ENCODE measurements around the gene SETBP1.

Gene SETBP1

GRCh38 chr18:44857744-44858491 lies 177.2 kb downstream of the SETBP1 start:
- H3K4me1 ChIP-seq (ENCODE audit: control insufficient read depth, insufficient read depth, low read length), result no peaks in the 10 kb centered on the region
- H3K9me3 ChIP-seq (ENCODE audit: control insufficient read depth, insufficient read depth, low read depth, low read length), result peaks cover 3% of the 10 kb centered on the region; the same call in 1 of the 2 replicates
- H3K27ac ChIP-seq (ENCODE audit: low read depth, low read length), result no peak overlapping the region
- no peaks in the 10 kb centered on the region for H3K36me3 ChIP-seq (ENCODE audit: control insufficient read depth, insufficient read depth, low read length)
- H3K4me3 ChIP-seq (ENCODE audit: low read depth, low read length), result no peak overlapping the region
- no peak overlapping the region for H3K9ac ChIP-seq (ENCODE audit: low read length)
- no peaks in the 10 kb centered on the region for H3K27me3 ChIP-seq (ENCODE audit: control insufficient read depth, insufficient read depth, low read length)

DNA sequence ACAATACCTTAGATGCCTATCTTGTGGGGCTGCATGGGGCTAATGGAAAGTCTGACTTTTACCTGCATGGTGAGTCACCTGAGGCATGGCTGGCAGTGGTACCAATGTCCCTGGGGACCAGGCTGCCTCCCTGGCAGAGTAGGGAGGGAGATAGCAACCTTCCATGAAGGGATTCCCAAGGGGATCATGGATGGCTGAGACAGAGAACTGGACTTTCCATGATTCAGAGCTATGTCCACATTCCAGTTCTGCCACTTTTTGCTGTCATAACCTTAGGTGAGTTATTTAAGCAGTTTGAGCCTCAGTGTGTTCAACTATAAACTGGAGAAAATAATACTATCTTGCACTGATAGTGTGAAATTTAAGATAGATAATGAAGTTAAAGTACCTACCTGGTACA lies 178.6 kb downstream of the SETBP1 start:
- Histone ChIP-seq H3K36me3 (ENCODE audit: control insufficient read depth, insufficient read depth, low read length) (no peaks in the 10 kb centered on the region), H3K27ac (ENCODE audit: low read depth, low read length) (no peak overlapping the region), H3K4me3 (ENCODE audit: low read depth, low read length) (no peak overlapping the region), H3K9ac (ENCODE audit: low read length) (no peak overlapping the region), H3K9me3 (ENCODE audit: control insufficient read depth, insufficient read depth, low read depth, low read length) (peaks cover 3% of the 10 kb centered on the region; the same call in 1 of the 2 replicates), H3K27me3 (ENCODE audit: control insufficient read depth, insufficient read depth, low read length) (no peaks in the 10 kb centered on the region), H3K4me1 (ENCODE audit: control insufficient read depth, insufficient read depth, low read length) (no peaks in the 10 kb centered on the region)

- no peaks in the 10 kb centered on the region for H3K27me3 ChIP-seq (ENCODE audit: control insufficient read depth, insufficient read depth, low read length)
- H3K4me3 ChIP-seq (ENCODE audit: low read depth, low read length), result no peak overlapping the region
- peaks cover 3% of the 10 kb centered on the region; the same call in 1 of the 2 replicates for H3K9me3 ChIP-seq (ENCODE audit: control insufficient read depth, insufficient read depth, low read depth, low read length)
- H3K27ac ChIP-seq (ENCODE audit: low read depth, low read length), result no peak overlapping the region
- no peaks in the 10 kb centered on the region for H3K36me3 ChIP-seq (ENCODE audit: control insufficient read depth, insufficient read depth, low read length)
- H3K9ac ChIP-seq (ENCODE audit: low read length), result no peak overlapping the region
- no peaks in the 10 kb centered on the region for H3K4me1 ChIP-seq (ENCODE audit: control insufficient read depth, insufficient read depth, low read length)
Measured at GRCh38 chr18:44859751-44860439, 179.2 kb downstream of the SETBP1 start.

- no peaks in the 10 kb centered on the region for H3K36me3 ChIP-seq (ENCODE audit: control insufficient read depth, insufficient read depth, low read length)
- no peak overlapping the region for H3K9ac ChIP-seq (ENCODE audit: low read length)
- H3K4me3 ChIP-seq (ENCODE audit: low read depth, low read length), result no peak overlapping the region
- H3K9me3 ChIP-seq (ENCODE audit: control insufficient read depth, insufficient read depth, low read depth, low read length), result no peaks in the 10 kb centered on the region
- H3K4me1 ChIP-seq (ENCODE audit: control insufficient read depth, insufficient read depth, low read length), result 0 out of 2 replicates have a peak, but pooled peaks cover 1% of the 10 kb centered on the region
- no peak overlapping the region for H3K27ac ChIP-seq (ENCODE audit: low read depth, low read length)
- no peaks in the 10 kb centered on the region for H3K27me3 ChIP-seq (ENCODE audit: control insufficient read depth, insufficient read depth, low read length)
Measured at GRCh38 chr18:44862112-44862511, 181.4 kb downstream of the SETBP1 start.

GRCh38 chr18:44866103-44866502 lies 185.4 kb downstream of the SETBP1 start:
- H3K4me3 ChIP-seq (ENCODE audit: low read depth, low read length), result no peak overlapping the region
- no peak overlapping the region for H3K9ac ChIP-seq (ENCODE audit: low read length)
- 0 out of 2 replicates have a peak, but pooled peaks cover 4% of the 10 kb centered on the region for H3K4me1 ChIP-seq (ENCODE audit: control insufficient read depth, insufficient read depth, low read length)
- H3K27me3 ChIP-seq (ENCODE audit: control insufficient read depth, insufficient read depth, low read length), result no peaks in the 10 kb centered on the region
- H3K9me3 ChIP-seq (ENCODE audit: control insufficient read depth, insufficient read depth, low read depth, low read length), result no peaks in the 10 kb centered on the region
- H3K27ac ChIP-seq (ENCODE audit: low read depth, low read length), result no peak overlapping the region
- H3K36me3 ChIP-seq (ENCODE audit: control insufficient read depth, insufficient read depth, low read length), result no peaks in the 10 kb centered on the region

- H3K27ac ChIP-seq (ENCODE audit: low read depth, low read length), result no peak overlapping the region
- no peaks in the 10 kb centered on the region for H3K9me3 ChIP-seq (ENCODE audit: control insufficient read depth, insufficient read depth, low read depth, low read length)
- no peak overlapping the region for H3K9ac ChIP-seq (ENCODE audit: low read length)
- H3K4me1 ChIP-seq (ENCODE audit: control insufficient read depth, insufficient read depth, low read length), result 0 out of 2 replicates have a peak, but pooled peaks cover 4% of the 10 kb centered on the region
- H3K36me3 ChIP-seq (ENCODE audit: control insufficient read depth, insufficient read depth, low read length), result no peaks in the 10 kb centered on the region
- no peak overlapping the region for H3K4me3 ChIP-seq (ENCODE audit: low read depth, low read length)
- H3K27me3 ChIP-seq (ENCODE audit: control insufficient read depth, insufficient read depth, low read length), result no peaks in the 10 kb centered on the region
Measured at GRCh38 chr18:44869533-44869932, 188.8 kb downstream of the SETBP1 start.

- H3K36me3 ChIP-seq (ENCODE audit: control insufficient read depth, insufficient read depth, low read length), result no peaks in the 10 kb centered on the region
- H3K4me1 ChIP-seq (ENCODE audit: control insufficient read depth, insufficient read depth, low read length), result 0 out of 2 replicates have a peak, but pooled peaks cover 4% of the 10 kb centered on the region
- no peak overlapping the region for H3K27ac ChIP-seq (ENCODE audit: low read depth, low read length)
- no peak overlapping the region for H3K4me3 ChIP-seq (ENCODE audit: low read depth, low read length)
- H3K9me3 ChIP-seq (ENCODE audit: control insufficient read depth, insufficient read depth, low read depth, low read length), result no peaks in the 10 kb centered on the region
- no peaks in the 10 kb centered on the region for H3K27me3 ChIP-seq (ENCODE audit: control insufficient read depth, insufficient read depth, low read length)
- H3K9ac ChIP-seq (ENCODE audit: low read length), result no peak overlapping the region
Measured at GRCh38 chr18:44870631-44871502, 190.2 kb downstream of the SETBP1 start.

DNA sequence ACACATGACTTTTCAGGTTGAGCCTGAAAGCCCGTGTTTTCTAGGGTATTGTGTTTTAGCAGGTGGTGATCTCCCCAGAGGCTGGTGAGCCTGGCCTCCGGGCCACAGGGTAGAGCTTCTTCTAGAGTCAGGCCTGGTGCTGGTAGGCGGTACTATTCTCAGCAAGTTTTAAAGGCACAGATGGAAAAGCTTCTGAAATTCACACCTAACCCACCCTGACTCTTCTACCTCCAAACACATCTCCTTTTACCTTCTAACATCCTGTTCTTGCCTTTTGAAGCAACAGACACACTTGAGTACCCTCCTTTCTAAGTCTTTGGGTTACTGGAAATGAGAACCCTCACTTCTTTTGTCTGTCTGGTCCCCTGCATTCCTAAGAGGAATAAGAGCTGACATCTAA lies 191.1 kb downstream of the SETBP1 start:
- Histone ChIP-seq H3K4me1 (ENCODE audit: control insufficient read depth, insufficient read depth, low read length) (0 out of 2 replicates have a peak, but pooled peaks cover 4% of the 10 kb centered on the region), H3K27ac (ENCODE audit: low read depth, low read length) (no peak overlapping the region), H3K9ac (ENCODE audit: low read length) (no peak overlapping the region), H3K4me3 (ENCODE audit: low read depth, low read length) (no peak overlapping the region), H3K9me3 (ENCODE audit: control insufficient read depth, insufficient read depth, low read depth, low read length) (no peaks in the 10 kb centered on the region), H3K36me3 (ENCODE audit: control insufficient read depth, insufficient read depth, low read length) (no peaks in the 10 kb centered on the region), H3K27me3 (ENCODE audit: control insufficient read depth, insufficient read depth, low read length) (no peaks in the 10 kb centered on the region)

DNA sequence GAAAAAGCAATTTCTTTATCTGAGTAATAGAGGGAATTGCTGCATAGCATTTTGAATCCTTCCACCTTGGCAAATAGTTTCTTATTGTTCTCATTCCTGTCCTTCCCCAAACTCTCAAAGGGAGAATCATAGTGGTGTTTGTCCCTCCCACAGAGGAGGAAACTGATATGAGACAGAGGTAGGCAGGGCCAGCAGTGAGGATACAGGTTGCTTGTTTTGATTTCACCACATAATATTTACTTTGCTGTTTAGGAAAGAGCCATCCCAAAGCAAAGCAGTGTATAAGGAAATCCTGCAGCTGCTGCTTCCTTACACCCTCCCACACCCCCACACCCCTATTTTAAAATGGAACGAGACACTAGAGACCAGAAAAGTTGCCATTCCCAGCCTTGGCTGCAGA lies 195.3 kb downstream of the SETBP1 start:
- Histone ChIP-seq H3K27me3 (ENCODE audit: control insufficient read depth, insufficient read depth, low read length) (no peaks in the 10 kb centered on the region), H3K4me1 (ENCODE audit: control insufficient read depth, insufficient read depth, low read length) (no peaks in the 10 kb centered on the region), H3K36me3 (ENCODE audit: control insufficient read depth, insufficient read depth, low read length) (no peaks in the 10 kb centered on the region)

DNA sequence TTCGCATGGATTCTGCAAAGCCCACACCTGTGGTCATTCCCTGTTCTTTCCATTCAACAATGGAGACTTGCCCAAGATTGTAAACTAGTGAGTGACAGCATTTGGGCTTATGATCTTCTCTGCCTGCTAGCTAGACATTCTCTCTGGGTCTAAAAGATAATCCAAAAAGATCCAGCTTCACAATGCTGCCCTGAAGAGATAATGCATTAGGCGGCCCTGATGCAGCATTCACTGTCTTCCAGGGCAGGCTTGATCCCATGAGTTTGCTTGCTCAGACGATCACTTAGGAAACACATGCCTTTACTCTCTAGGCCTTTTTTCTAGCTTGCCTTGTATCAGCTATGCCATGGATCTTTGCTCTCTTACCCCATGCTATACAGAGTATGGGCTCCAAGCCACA lies 196.1 kb downstream of the SETBP1 start:
- Histone ChIP-seq H3K27me3 (ENCODE audit: control insufficient read depth, insufficient read depth, low read length) (no peaks in the 10 kb centered on the region), H3K9ac (ENCODE audit: low read length) (no peak overlapping the region), H3K27ac (ENCODE audit: low read depth, low read length) (no peak overlapping the region), H3K9me3 (ENCODE audit: control insufficient read depth, insufficient read depth, low read depth, low read length) (no peaks in the 10 kb centered on the region), H3K4me3 (ENCODE audit: low read depth, low read length) (no peak overlapping the region), H3K4me1 (ENCODE audit: control insufficient read depth, insufficient read depth, low read length) (no peaks in the 10 kb centered on the region), H3K36me3 (ENCODE audit: control insufficient read depth, insufficient read depth, low read length) (no peaks in the 10 kb centered on the region)

More for the DNA sequence above, 195.3 kb downstream of the SETBP1 start:
- H3K9ac ChIP-seq (ENCODE audit: low read length), result no peak overlapping the region
- H3K9me3 ChIP-seq (ENCODE audit: control insufficient read depth, insufficient read depth, low read depth, low read length), result no peaks in the 10 kb centered on the region
- H3K4me3 ChIP-seq (ENCODE audit: low read depth, low read length), result no peak overlapping the region
- no peak overlapping the region for H3K27ac ChIP-seq (ENCODE audit: low read depth, low read length)

All from HUES6 (cell line).